Fibroblast of skin of right biceps (primary cell): ENCODE data around the gene SPOUT1.

Experiments used
- DNase-seq: peaks from one replicate; pipeline ENCODE4 v3.0.0-alpha.2; 2013

The SPOUT1 gene

GRCh38 chr9:128836509-128837145 is 7.0 kb upstream of the SPOUT1 start:
- no peak for DNase-seq

- no peak for DNase-seq
Measured at GRCh38 chr9:128835246-128836210, 5.9 kb upstream of the SPOUT1 start.

GRCh38 chr9:128833696-128834095 is 4.1 kb upstream of the SPOUT1 start:
- DNase-seq = no peak

- no peak for DNase-seq
Measured at GRCh38 chr9:128828719-128829452, 708 bp downstream of the SPOUT1 start.

GRCh38 chr9:128828267-128828666 is 1.3 kb downstream of the SPOUT1 start:
- DNase-seq = no peak

GRCh38 chr9:128825923-128826700 is 3.5 kb downstream of the SPOUT1 start:
- DNase-seq = no peak

GRCh38 chr9:128824911-128825310 is 4.7 kb downstream of the SPOUT1 start:
- no peak for DNase-seq

- no peak for DNase-seq
Measured at GRCh38 chr9:128823903-128824406, 5.6 kb downstream of the SPOUT1 start.

- no peak for DNase-seq
Measured at GRCh38 chr9:128823362-128823902, 6.2 kb downstream of the SPOUT1 start.

- DNase-seq = no peak
Measured at GRCh38 chr9:128822407-128823042, 7.1 kb downstream of the SPOUT1 start.

GRCh38 chr9:128821584-128822406 is 7.8 kb downstream of the SPOUT1 start:
- no peak for DNase-seq

GRCh38 chr9:128820665-128821583 is 8.7 kb downstream of the SPOUT1 start:
- no peak for DNase-seq

- peak; percentile 59 for DNase-seq
Measured at GRCh38 chr9:128819716-128820664, 9.6 kb downstream of the SPOUT1 start.

GRCh38 chr9:128818839-128819715 is 10.5 kb downstream of the SPOUT1 start:
- peak; percentile 19 for DNase-seq

- peak; percentile 96 for DNase-seq
Measured at GRCh38 chr9:128818099-128818838, 11.3 kb downstream of the SPOUT1 start, which contains the start of gene ENDOG. Gene ENDOG, plus strand, starts transcription at chr9:128818500. Its CDS starts 185 bp downstream, at chr9:128818685.

GRCh38 chr9:128810873-128811272 is 18.7 kb downstream of the SPOUT1 start:
- DNase-seq = no peak
